GM18858 (cell line): Measurements from ENCODE around the gene YY1AP1.
A peak's percentile ranks its signal among the peaks of the same experiment; 100 is the strongest.
"Not testable (repeated sequence)": the region's sequence is repeated elsewhere in the genome, so short reads cannot be mapped to it uniquely, and the experiment has no call there.

Experiments used
- ATAC-seq: cut with Tn5 transposase; IDR thresholded peaks from one replicate; pipeline ENCODE4 v1.9.1; 2021; ENCODE audit not compliant: unreplicated experiment

The YY1AP1 gene

GRCh38 chr1:155648207-155649147, 40.1 kb downstream of the YY1AP1 start:
- ATAC-seq: no peak

DNA sequence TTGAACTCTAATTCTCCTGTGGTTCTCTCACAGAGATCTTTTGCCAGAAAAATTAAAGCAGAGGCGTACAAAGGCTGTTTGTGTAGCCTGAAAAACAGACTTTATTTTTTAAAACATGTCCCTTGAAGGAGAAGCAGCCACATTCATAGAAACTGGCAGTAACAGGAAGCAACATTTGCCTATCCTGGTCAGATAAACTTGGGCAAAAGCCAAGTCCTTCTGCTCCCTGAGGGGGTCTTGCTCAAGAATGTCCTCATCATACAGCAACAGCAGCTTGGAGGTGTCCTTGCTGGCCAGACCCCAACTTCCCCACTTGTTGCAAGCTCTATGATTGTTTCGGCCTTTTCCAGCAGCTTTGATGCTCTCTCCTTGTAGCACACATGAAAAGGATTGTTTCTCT, 42.3 kb downstream of the YY1AP1 start:
- ATAC-seq: no peak

- no peak for ATAC-seq
Measured at GRCh38 chr1:155645648-155646047, 42.9 kb downstream of the YY1AP1 start.

- ATAC-seq: no peak
Measured at GRCh38 chr1:155645034-155645598, 43.5 kb downstream of the YY1AP1 start.

GRCh38 chr1:155643230-155643629, 45.3 kb downstream of the YY1AP1 start:
- no peak for ATAC-seq

- not testable (repeated sequence) for ATAC-seq
Measured at GRCh38 chr1:155642559-155643180, 45.9 kb downstream of the YY1AP1 start.

DNA sequence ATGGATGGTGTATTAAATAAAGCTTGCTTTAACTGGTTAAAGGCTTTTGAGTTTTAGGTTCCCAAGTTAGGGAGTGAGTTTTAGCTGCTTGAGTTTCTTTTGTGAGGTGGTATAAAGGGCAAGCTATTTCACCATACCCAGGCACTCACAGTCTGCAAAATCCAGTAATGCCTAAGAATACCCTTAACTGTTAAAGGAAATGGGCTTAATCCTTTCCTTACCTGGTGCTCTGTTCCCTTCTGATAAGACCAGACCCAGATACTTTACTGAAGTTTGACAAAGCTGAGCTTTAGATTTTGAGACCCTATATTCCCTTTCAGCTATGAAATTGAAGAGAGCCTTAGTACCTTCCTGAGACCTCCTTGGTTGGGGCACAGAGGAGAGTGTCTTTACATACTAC, 48.2 kb downstream of the YY1AP1 start:
- ATAC-seq: no peak

DNA sequence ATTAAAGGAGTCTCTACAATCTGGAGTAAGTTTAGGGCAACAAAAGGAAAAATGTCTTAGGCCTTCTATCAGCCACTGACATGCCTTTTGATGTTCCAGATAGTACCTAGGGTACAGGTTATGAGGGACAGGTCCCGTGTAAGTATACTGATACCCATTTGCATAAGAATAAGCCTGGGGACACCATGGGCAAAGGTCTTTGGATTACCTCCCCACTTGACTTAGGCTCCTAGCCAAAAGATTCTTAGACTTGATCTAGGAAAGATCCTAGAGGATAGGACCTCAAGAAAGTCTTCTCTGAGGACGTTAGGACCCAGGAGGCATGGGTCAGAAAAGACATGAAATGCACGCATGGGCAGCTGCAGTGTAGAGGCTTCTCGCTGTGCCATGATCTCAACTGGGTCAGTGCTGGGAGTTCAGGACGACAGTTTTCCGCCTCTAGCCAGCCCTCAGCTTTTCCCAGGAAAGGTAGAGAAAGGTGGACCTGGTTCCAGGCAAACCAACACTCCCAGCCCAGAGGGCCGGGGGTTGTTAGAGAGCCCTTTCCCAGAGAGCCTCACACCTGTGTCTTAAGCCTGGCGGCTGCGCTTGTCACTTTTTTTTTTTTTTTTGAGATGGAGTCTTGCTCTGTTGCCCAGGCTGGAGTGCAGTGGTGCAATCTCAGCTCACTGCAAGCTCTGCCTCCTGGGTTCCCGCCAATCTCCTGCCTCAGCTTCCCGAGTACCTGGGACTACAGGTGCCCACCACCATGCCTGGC, 52.0 kb downstream of the YY1AP1 start:
- no peak for ATAC-seq

DNA sequence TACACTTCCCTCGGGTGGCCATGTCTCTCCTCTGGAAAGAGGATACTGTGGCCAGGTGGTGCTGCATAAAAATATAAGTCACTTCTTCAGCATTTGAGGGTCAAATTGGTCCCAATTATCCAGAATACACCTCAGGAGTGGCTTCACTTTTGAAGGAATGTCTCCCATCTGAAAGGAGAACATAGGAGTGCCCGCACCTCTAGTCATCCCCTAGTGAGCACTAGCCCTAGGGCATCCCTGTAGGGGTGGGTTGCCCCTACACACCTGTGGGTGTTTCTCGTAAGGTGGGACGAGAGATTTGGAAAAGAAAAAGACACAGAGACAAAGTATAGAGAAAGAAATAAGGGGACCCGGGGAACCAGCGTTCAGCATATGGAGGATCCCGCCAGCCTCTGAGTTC, 62.1 kb downstream of the YY1AP1 start:
- not testable (repeated sequence) for ATAC-seq

DNA sequence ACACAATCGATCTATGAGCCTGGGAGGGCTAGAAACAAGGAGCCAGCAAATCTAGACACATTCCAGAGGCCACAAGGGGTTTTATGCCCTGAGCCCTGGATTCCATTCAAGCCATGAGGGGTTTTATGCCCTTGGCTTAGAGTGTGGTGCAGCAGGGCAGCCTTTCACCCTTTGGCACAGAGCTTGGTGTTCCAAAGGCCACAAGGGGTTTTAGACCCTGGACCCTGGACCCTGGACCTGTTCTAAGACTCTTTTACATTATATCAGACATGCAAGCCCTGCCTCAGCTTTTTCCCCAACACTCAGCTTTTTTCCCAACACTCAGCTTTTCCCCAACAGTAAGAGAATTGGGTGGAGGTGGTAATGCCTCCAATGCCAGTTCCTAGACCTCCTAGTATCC, 65.2 kb downstream of the YY1AP1 start:
- no peak for ATAC-seq

DNA sequence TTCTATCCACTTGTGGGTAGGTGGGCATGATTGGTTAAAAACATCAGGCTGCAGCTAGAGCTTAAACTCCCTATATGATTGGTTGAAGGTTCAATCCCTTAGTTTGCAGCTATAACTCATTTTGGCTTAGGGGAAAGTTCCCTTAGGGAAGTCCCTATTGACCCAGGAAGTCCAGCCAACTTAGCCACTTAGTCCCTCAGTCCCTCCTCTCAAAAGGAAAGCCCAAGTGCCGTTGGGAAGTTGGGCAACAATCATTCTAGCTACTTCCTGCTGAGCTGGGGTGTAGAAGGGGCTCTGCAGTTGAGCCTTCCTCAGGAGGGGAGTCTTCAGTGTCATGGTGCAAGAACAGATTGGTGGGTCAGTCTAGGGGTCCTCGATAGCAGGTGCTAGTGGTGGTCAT, 66.4 kb downstream of the YY1AP1 start:
- no peak for ATAC-seq

DNA sequence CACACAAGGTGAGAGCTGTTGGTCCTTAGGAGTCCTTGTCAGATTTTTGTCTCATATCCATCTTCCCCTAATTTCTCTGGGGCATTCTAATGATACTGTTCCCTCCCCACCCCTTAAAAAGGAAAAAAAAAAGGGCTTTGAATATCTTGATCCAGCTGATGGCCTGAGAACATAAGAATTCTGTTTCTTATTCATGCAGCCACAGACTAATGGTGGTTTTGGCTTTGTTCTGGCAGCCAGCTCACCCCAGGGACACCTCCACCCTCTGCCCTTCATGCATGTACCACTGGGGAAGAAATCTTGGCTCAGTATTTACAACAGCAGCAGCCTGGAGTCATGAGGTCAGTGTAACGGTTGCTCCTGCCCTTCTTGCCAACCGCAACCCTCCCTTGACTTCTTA, 75.3 kb downstream of the YY1AP1 start:
- ATAC-seq: not testable (repeated sequence)

GRCh38 chr1:155610257-155610647, 78.3 kb downstream of the YY1AP1 start:
- not testable (repeated sequence) for ATAC-seq

DNA sequence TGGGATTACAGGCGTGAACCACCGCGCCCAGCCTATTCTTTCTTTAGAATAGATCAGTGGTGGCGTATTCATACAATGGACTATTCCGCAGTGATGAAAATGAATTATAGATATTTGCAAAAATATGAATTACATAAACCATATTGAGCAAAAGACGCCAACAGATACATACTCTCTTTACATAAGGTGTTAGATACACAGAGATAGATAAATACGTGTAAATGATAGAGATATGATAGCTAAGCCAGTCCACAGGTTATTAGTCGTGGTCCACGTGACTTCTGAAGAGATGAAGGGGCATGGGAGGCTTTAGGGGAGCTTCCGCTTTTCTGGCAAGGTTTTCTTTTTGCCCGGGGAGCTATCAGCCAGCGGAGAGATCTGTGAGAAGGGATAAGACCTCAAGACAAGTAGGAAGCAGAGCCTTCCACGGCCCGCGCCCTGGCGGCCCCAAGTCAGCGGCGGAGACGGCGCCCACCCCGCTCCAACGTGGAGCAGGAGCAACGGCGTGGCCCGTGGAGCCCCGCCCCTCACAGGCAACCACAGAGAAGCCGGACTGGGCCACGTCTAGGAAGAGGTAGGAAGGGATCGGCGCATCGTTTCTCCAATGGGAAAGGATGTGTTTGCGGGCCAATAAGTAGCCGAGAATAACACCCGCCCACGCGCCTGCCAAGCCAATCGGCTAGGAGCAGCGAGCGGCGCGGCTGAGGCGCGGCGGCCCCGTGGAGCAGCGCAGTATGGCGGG, 78.9 kb downstream of the YY1AP1 start, which contains the start of gene MSTO1:
MSTO1 (plus strand) TSS at position 704 of the 742 bp plus-strand sequence; CDS start at position 735, 31 bp downstream.
- peak; percentile 85 for ATAC-seq
